ENCODE measurements around the gene TMEM178A. TPM values are rescaled to one million over a fixed set of nuclear protein-coding genes. Genes with fewer than 3 reads are reported as not detected.
A peak's percentile ranks its signal among the peaks of the same experiment; 100 is the strongest.
"Not testable (repeated sequence)": the region's sequence is repeated elsewhere in the genome, so short reads cannot be mapped to it uniquely, and the experiment has no call there.

TMEM178A gene
- polyA plus RNA-seq, 6 donors from 2014 or later: not detected

DNA sequence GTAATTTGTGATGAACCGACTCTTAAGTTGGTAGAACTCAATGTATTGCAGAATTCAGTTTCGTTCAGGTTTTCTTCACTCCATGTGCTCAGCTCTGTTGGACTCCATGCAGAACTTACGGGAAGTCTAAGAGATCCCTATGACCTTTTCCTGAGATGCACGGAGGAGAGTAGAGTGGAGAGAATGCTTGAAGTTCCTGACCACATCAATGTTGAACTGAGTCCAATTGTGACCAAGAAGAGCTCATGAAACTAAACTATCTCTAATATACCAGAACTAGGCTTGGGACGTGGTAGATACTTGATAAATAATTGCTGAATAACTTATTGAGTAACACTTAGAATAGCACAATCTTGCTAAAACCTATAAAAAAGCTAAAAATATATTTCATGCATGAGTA lies 47.2 kb downstream of the TMEM178A start:
- H3K36me3 Mint-ChIP-seq: peaks cover 2 to 4% of the 10 kb centered on the region in 2 donors
- no peaks in the 10 kb centered on the region for H3K4me1 Mint-ChIP-seq
- peaks cover 0 to 14% (median 4%) of the 10 kb centered on the region in 3 donors for H3K27me3 Mint-ChIP-seq
- H3K9me3 Mint-ChIP-seq: peaks cover 0 to 2% (median 0%) of the 10 kb centered on the region in 7 donors
- DNase-seq: no peak
- H3K27ac Mint-ChIP-seq: no peak overlapping the region
- no peak for ATAC-seq (ENCODE audit: low read depth in 2 of 2)
- no peak overlapping the region for H3K4me3 Mint-ChIP-seq

DNA sequence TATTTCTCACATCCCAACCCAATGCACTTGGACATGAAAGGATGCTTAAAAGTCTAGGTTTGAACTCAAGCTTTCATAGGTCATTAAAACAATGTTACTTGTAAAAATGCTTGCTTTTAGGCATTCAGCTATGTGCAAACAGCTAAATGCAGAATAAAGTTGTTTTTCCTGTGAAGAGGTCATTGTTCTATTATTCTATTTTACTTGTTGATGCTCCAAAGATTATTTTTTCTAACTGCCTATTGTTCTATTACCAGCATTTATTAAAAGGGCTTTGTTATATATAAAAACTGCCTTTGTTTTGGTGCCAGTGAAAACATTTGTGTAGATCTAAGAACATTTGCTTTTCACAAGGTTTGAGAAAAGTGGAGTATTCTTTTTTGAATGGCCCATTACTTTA lies 49.4 kb downstream of the TMEM178A start:
- Mint-ChIP-seq H3K4me3 (no peak overlapping the region), H3K4me1 (no peaks in the 10 kb centered on the region), H3K27ac (no peak overlapping the region), H3K9me3 (no peaks in the 10 kb centered on the region), H3K36me3 (no peaks in the 10 kb centered on the region), H3K27me3 (peaks cover 0 to 4% (median 1%) of the 10 kb centered on the region in 3 donors)
- DNase-seq (no peak), ATAC-seq (ENCODE audit: low read depth in 2 of 2) (no peak)

DNA sequence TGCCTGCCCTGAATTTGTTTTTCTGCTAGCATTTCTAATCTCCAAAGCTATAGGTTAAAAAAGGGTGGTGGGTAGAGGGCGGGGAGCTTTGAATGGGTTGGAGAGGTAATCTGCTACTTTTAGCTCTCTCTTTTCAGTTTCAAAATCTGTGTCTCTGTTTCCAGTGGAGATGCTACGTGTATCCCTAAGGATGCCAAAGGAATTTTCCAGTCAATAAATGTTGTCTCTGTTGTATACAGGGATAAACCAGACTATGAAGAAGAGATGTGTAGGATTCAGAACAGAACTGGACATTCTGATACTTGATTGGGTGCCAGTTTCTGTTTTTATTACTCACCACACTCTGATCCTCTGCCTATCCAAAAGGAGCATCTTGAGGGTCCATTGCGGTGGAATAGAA lies 50.1 kb downstream of the TMEM178A start:
- ATAC-seq (ENCODE audit: low read depth in 2 of 2): no peak
- Mint-ChIP-seq H3K4me1 (no peaks in the 10 kb centered on the region), H3K9me3 (no peaks in the 10 kb centered on the region), H3K27me3 (peaks cover 0 to 8% (median 2%) of the 10 kb centered on the region in 3 donors), H3K36me3 (no peaks in the 10 kb centered on the region), H3K27ac (no peak overlapping the region), H3K4me3 (no peak overlapping the region)
- no peak for DNase-seq

DNA sequence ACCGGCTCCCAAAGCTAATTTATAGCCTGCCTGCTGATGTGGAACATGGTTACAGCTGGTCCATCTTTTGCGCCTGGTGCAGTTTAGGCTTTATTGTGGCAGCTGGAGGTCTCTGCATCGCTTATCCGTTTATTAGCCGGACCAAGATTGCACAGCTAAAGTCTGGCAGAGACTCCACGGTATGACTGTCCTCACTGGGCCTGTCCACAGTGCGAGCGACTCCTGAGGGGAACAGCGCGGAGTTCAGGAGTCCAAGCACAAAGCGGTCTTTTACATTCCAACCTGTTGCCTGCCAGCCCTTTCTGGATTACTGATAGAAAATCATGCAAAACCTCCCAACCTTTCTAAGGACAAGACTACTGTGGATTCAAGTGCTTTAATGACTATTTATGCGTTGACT lies 51.4 kb downstream of the TMEM178A start:
- no peak for DNase-seq
- H3K4me1 Mint-ChIP-seq: no peaks in the 10 kb centered on the region
- peaks cover 0 to 8% (median 2%) of the 10 kb centered on the region in 3 donors for H3K27me3 Mint-ChIP-seq
- no peak overlapping the region for H3K27ac Mint-ChIP-seq
- H3K9me3 Mint-ChIP-seq: no peaks in the 10 kb centered on the region
- no peak overlapping the region for H3K4me3 Mint-ChIP-seq
- ATAC-seq (ENCODE audit: low read depth in 2 of 2): no peak
- H3K36me3 Mint-ChIP-seq: no peaks in the 10 kb centered on the region

DNA sequence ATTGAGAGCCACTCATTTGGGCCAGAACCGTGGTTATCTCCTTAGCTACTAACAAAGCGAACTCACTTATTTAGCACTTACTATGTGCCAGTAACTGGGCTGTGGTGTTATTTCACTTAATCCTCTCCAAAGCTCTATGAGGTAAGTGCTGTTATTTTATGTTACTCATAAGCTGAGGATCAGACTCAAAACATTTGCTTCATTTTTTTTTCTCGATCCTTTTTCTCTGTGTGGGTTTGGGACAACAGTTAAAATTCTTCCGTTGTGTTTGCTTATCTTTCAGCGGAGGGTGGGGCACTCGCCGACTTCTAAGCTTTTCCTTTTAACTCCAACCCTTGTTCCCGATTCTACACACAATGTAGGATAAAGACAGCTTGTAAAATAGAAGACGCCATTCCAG lies 52.8 kb downstream of the TMEM178A start:
- Mint-ChIP-seq H3K27ac (no peak overlapping the region), H3K4me1 (no peaks in the 10 kb centered on the region), H3K9me3 (no peaks in the 10 kb centered on the region), H3K36me3 (no peaks in the 10 kb centered on the region), H3K27me3 (peaks cover 0 to 8% (median 4%) of the 10 kb centered on the region in 3 donors), H3K4me3 (no peak overlapping the region)
- DNase-seq (no peak), ATAC-seq (ENCODE audit: low read depth in 2 of 2) (no peak)

DNA sequence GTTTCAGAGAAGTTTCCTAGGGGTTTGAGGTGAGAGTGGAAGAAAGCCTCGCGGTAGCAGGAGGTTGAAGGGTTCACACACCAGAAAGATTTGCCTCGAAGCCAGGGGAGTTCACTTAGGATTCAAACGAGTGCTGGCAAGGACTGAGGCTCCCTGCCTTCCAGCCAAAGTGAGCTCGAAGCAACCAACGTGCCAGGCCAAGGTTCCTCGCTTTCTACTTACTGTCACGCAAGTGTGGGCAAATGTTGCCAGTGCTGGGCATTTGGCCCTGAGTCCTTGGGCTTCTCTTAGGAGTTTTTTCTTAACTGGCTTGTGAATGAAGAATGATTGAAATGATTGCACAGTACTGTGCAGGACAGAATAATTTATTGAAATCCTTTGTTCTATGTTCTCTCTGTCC lies 53.6 kb downstream of the TMEM178A start:
- H3K36me3 Mint-ChIP-seq: no peaks in the 10 kb centered on the region
- no peak for DNase-seq

DNA sequence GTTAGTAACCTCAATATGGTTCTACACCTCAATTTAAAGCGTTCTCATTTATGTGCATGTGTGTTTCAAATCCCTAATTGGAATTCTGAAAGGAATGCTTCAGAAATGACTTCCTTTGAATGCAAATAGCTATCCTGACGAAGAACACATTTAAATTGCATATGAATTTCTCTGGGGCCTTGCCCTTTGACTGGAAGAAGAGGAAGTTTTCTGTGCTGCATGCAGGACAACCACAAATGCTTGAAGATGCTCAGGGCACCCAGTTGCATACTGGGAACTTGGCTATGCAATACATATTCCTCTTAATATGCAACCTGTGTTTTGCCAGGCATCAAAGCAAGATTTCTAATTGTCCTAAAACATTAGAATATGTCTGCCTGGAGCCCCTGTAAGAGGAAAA lies 55.3 kb downstream of the TMEM178A start:
- no peaks in the 10 kb centered on the region for H3K9me3 Mint-ChIP-seq
- H3K4me1 Mint-ChIP-seq: no peaks in the 10 kb centered on the region
- no peaks in the 10 kb centered on the region for H3K36me3 Mint-ChIP-seq
- H3K27me3 Mint-ChIP-seq: peaks cover 0 to 8% (median 4%) of the 10 kb centered on the region in 3 donors
- DNase-seq: no peak
- no peak for ATAC-seq (ENCODE audit: low read depth in 2 of 2)
- H3K27ac Mint-ChIP-seq: no peak overlapping the region
- no peak overlapping the region for H3K4me3 Mint-ChIP-seq

More for the DNA sequence above, 53.6 kb downstream of the TMEM178A start:
- Mint-ChIP-seq H3K27ac (no peak overlapping the region), H3K4me3 (no peak overlapping the region), H3K9me3 (no peaks in the 10 kb centered on the region), H3K4me1 (no peaks in the 10 kb centered on the region), H3K27me3 (peaks cover 0 to 8% (median 4%) of the 10 kb centered on the region in 3 donors)
- ATAC-seq (ENCODE audit: low read depth in 2 of 2): no peak

DNA sequence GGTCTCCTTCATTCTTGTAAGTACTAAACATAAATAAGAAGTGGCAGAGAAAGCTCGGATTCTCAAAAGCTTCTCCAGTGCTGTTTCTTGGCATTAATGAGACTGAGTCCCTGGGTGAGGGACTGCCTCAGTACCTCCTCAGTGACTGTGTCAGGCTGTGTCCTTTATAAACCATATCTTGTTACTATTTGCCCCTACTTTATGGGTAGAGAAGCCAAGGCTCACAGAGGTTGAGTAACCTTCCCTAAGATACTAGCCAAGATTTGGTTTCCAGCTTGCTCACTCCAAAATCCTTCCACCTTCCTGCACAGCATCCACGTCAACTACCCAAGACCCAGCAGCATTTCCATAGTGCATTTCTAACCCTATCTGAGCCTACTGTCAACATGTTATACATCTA lies 57.8 kb downstream of the TMEM178A start:
- Mint-ChIP-seq H3K36me3 (no peaks in the 10 kb centered on the region), H3K27ac (no peak overlapping the region), H3K4me1 (peaks cover 0 to 2% (median under 1%) of the 10 kb centered on the region in 3 donors), H3K4me3 (no peak overlapping the region), H3K9me3 (peaks cover 0 to 4% (median 0%) of the 10 kb centered on the region in 7 donors), H3K27me3 (peaks cover 0 to 8% (median 4%) of the 10 kb centered on the region in 3 donors)
- ATAC-seq (ENCODE audit: low read depth in 2 of 2): no peak
- DNase-seq: no peak

DNA sequence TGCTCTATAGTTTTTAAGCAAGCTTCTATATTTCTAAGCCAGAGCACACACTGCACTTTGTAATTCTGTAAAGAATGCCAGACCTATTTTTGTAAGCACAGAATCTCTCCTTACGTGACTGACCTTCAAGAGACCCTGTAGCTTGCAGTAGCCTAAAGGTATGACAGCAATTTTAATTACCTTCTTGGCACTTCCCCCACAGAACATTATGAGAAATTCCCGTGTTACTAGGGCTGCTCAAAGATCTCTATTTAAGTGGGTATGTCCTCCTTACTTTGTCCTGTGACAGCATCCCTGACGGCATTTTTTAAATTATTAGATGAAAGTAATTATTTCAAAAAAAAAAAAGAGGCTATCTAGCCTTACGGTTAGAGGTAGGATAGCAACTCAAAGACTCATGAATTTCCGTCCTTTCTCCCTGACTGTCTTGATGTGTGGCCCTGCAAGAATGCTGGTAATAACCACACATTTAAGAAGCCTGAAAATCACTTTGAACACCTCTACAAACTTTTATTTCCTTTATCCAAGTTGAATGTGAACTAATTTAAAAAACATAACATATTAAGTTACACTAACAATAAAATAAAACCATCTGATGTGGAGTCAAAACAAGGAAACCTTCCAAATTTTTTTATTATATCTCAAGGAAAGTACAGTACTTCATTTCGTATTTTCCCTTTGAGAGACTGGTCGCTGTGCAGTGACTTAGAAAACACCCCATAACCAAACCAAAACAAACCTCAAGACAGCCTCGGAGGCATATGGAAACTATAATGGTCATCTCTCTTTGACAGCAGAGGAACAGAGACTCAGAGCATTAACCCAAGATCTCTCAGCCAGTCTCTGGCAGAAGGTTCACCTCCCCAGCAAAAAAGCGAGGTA lies 58.5 kb downstream of the TMEM178A start:
- no peaks in the 10 kb centered on the region for H3K36me3 Mint-ChIP-seq
- no peak overlapping the region for H3K27ac Mint-ChIP-seq
- peaks cover 0 to 4% (median 0%) of the 10 kb centered on the region in 7 donors for H3K9me3 Mint-ChIP-seq
- no peak overlapping the region for H3K4me3 Mint-ChIP-seq
- no peak for DNase-seq
- H3K27me3 Mint-ChIP-seq: peaks cover 0 to 8% (median 4%) of the 10 kb centered on the region in 3 donors
- H3K4me1 Mint-ChIP-seq: peaks cover 0 to 4% (median 2%) of the 10 kb centered on the region in 3 donors
- no peak for ATAC-seq (ENCODE audit: low read depth in 2 of 2)

DNA sequence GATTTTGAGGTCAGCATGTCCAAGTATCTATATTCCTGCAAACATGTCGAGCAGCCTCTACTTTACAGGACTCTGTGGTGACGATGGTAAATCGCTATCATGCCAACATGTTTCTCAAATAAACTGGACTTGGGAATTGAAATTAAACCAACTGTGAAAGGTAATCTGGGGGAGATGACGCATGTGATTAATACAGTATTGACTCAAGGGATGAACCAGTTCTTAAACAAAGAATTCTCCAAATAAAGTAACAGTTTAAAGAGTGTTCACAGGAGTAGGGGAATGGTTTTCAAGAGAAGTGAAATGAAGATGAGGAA lies 59.1 kb downstream of the TMEM178A start:
- ATAC-seq (ENCODE audit: low read depth in 2 of 2) (no peak), DNase-seq (no peak)
- Mint-ChIP-seq H3K9me3 (peaks cover 0 to 4% (median 0%) of the 10 kb centered on the region in 7 donors), H3K4me1 (peaks cover 0 to 4% (median 2%) of the 10 kb centered on the region in 3 donors), H3K36me3 (no peaks in the 10 kb centered on the region), H3K27me3 (peaks cover 0 to 8% (median 4%) of the 10 kb centered on the region in 3 donors), H3K27ac (no peak overlapping the region), H3K4me3 (no peak overlapping the region)

DNA sequence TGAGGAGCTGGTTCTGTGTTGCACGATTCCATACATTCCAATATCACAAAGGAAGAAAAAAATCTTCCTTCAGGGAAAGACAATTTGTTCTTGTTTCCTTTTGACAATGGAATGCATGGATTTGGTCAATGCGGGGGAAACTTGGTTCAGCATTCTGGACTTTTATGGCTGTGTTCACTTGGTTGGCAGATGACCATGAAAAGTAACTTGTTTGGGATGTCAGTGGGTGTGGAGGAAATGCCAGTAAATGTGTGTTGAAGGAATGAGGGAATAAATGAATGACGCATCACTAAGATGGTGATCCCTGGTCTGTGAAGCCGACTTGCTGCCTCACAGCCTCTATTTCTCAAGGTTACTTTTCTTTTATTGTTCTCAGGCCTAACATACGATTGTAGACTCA lies 59.7 kb downstream of the TMEM178A start:
- H3K36me3 Mint-ChIP-seq: no peaks in the 10 kb centered on the region

DNA sequence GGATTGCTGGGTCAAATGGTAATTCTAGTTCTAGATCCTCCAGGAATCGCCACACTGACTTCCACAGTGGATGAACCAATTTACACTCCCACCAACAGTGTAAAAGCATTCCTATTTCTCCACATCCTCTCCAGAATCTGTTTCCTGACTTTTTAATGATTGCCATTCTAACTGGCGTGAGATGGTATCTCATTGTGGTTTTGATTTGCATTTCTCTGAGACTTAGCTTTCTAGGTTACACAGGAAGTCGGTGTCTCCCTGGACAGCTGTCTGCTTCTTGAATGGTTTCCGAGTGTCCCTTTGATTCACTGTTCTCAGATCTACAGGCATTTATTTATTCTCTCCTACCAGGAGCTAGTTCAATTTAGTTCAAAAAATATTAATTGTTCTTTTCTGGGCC lies 62.4 kb downstream of the TMEM178A start:
- not testable (repeated sequence) for H3K27me3 Mint-ChIP-seq, H3K4me1 Mint-ChIP-seq, H3K4me3 Mint-ChIP-seq, H3K36me3 Mint-ChIP-seq, DNase-seq, H3K27ac Mint-ChIP-seq, H3K9me3 Mint-ChIP-seq
- peak in 1 of 2 donors; percentile 34 for ATAC-seq (ENCODE audit: low read depth in 2 of 2)

More for the DNA sequence above, 59.7 kb downstream of the TMEM178A start:
- H3K9me3 Mint-ChIP-seq: peaks cover 0 to 4% (median 0%) of the 10 kb centered on the region in 7 donors
- DNase-seq (no peak), ATAC-seq (ENCODE audit: low read depth in 2 of 2) (no peak)
- H3K27me3 Mint-ChIP-seq: peaks cover 0 to 4% (median 3%) of the 10 kb centered on the region in 3 donors
- peaks cover 0 to 4% (median 2%) of the 10 kb centered on the region in 3 donors for H3K4me1 Mint-ChIP-seq
- no peak overlapping the region for H3K27ac Mint-ChIP-seq
- H3K4me3 Mint-ChIP-seq: no peak overlapping the region

DNA sequence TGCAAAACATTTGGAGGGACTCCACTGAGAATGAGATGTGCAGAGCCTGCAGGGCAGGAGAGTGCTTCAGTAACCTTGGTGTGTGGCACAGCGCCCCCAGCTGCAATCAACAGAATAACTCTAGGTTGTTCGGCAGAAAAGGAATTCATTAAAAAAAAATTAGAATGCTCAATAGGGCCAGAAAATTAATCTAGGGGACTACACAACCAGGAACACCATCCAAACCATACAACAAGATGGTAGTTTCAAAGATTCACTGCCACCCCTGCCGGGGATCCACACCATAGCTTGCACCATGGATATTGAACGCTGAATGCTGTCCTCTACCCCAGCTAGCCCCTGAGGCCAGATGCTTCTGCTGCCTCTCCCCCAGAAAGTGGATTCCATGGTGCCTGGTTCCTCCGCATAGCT lies 63.2 kb downstream of the TMEM178A start:
- H3K27ac Mint-ChIP-seq: no peak overlapping the region
- peaks cover 5% of the 10 kb centered on the region in 2 donors for H3K36me3 Mint-ChIP-seq
- H3K4me1 Mint-ChIP-seq: peaks cover 0 to 9% (median 7%) of the 10 kb centered on the region in 3 donors
- peaks cover 0 to 4% (median 0%) of the 10 kb centered on the region in 7 donors for H3K9me3 Mint-ChIP-seq
- peak; percentile 19 for DNase-seq
- no peak overlapping the region for H3K4me3 Mint-ChIP-seq
- ATAC-seq (ENCODE audit: low read depth in 2 of 2): peak; percentile 68 to 73
- no peaks in the 10 kb centered on the region for H3K27me3 Mint-ChIP-seq

DNA sequence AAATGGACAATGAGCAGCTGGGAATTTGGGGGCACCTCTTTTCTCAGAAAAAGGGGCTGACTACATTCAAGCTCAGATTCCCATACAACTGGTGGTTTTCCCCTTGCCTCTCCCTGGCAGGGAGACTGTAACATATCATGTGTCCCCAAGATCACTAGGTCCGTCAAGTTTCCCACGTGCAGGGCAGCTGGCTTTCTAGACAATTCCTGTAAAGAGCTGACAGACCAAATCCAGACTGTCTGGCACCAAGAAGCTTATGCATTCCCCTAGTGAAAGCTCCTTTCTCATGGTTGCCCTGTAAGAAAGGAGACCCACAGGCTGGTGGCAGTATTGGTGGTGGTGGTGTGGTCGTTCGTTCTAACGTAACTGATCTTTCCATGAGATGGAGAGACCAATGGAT lies 64.6 kb downstream of the TMEM178A start:
- H3K27ac Mint-ChIP-seq: peak overlapping the region in 1 of 6 donors; percentile 74
- H3K4me3 Mint-ChIP-seq: no peak overlapping the region
- peaks cover 7 to 18% (median 9%) of the 10 kb centered on the region in 3 donors for H3K4me1 Mint-ChIP-seq
- H3K27me3 Mint-ChIP-seq: no peaks in the 10 kb centered on the region
- ATAC-seq (ENCODE audit: low read depth in 2 of 2) (no peak), DNase-seq (no peak)
- peaks cover 0 to 4% (median 0%) of the 10 kb centered on the region in 7 donors for H3K9me3 Mint-ChIP-seq
- H3K36me3 Mint-ChIP-seq: peaks cover 10 to 16% of the 10 kb centered on the region in 2 donors
